GM13976 (cell line): ENCODE data around the gene OR5L2.

Source experiments
- DNase-seq: peaks from one replicate; pipeline ENCODE4 v3.0.0; 2012; ENCODE audit warnings: low spot score
- CTCF ChIP-seq: IDR thresholded peaks from 2 replicates; pipeline ENCODE4 v1.5.1; 2012; ENCODE audit warnings: borderline replicate concordance, mild to moderate bottlenecking; ENCODE audit not compliant: insufficient read depth; ENCODE audit errors: extremely low read depth, missing control alignments, control extremely low read depth
- in situ Hi-C: fragments of 300-500 bp; cut with MboI; formaldehyde crosslinking; loops from one replicate; pipeline ENCODE4 v1.12.0; 2022; ENCODE audit warnings: low sequenced_read_pairs, mixed read lengths, inconsistent platforms; ENCODE audit not compliant: unreplicated experiment

Gene OR5L2

GRCh38 chr11:55826919-55827318 is at the start of gene OR5L2:
Gene OR5L2, plus strand, starts transcription at chr11:55827219. Its CDS starts 0 bp downstream, at chr11:55827219.
- in situ Hi-C loops: no loop called here
- TF ChIP-seq CTCF: no peak
- DNase-seq: no peak

GRCh38 chr11:55791606-55792005 is 35.4 kb upstream of the OR5L2 start:
- TF ChIP-seq CTCF: no peak
- in situ Hi-C loops: no loop called here
- DNase-seq: no peak

GRCh38 chr11:55793321-55793720 is 33.7 kb upstream of the OR5L2 start:
- no peak for TF ChIP-seq CTCF

GRCh38 chr11:55795256-55795655 is 31.8 kb upstream of the OR5L2 start, which contains the start of gene OR5D14:
Gene OR5D14, plus strand, starts transcription at chr11:55795556. Its CDS starts 0 bp downstream, at chr11:55795556.
- DNase-seq: no peak
- in situ Hi-C loops: no loop called here
- TF ChIP-seq CTCF: no peak

More at GRCh38 chr11:55793321-55793720, 33.7 kb upstream of the OR5L2 start:
- in situ Hi-C loops: no loop called here
- no peak for DNase-seq

GRCh38 chr11:55806248-55806647 is 20.8 kb upstream of the OR5L2 start:
- TF ChIP-seq CTCF: no peak

GRCh38 chr11:55811067-55811466 is 16.0 kb upstream of the OR5L2 start, which contains the start of gene OR5L1:
Gene OR5L1, plus strand, starts transcription at chr11:55811367. Its CDS starts 100 bp downstream, at chr11:55811467.
- in situ Hi-C loops: no loop called here
- no peak for TF ChIP-seq CTCF
- no peak for DNase-seq

More at GRCh38 chr11:55806248-55806647, 20.8 kb upstream of the OR5L2 start:
- no peak for DNase-seq
- in situ Hi-C loops: no loop called here

GRCh38 chr11:55819330-55819729 is 7.7 kb upstream of the OR5L2 start, which contains the start of gene OR5D18:
Gene OR5D18, plus strand, starts transcription at chr11:55819630. Its CDS starts 0 bp downstream, at chr11:55819630.
- in situ Hi-C loops: no loop called here
- DNase-seq: no peak
- no peak for TF ChIP-seq CTCF
